SU-DHL-6 (cell line): ENCODE measurements around the gene COMMD2.

Experiments
- H2AFZ ChIP-seq: fragments of 200-600 bp; sonication (generic); 2 replicates; pipeline ENCODE4 v1.6.1; 2014; ENCODE audit warnings: low read depth, mild to moderate bottlenecking, moderate library complexity, mixed read lengths, antibody characterized with exemption, low read length; ENCODE audit not compliant: severe bottlenecking
- H3F3A ChIP-seq: fragments of 200-600 bp; shearing (Covaris generic); 2 replicates; pipeline ENCODE4 v1.6.0; 2016; ENCODE audit warnings: antibody characterized with exemption, mild to moderate bottlenecking; ENCODE audit not compliant: insufficient read depth
- H3K27ac ChIP-seq: fragments of 200-600 bp; sonication (generic); 2 replicates; pipeline ENCODE4 v1.5.1; 2016; ENCODE audit warnings: low read depth, mild to moderate bottlenecking, low read length, moderate library complexity, mixed read lengths
- H3K27me3 ChIP-seq: fragments of 200-600 bp; sonication (generic), shearing (Covaris generic); 2 replicates; pipeline ENCODE4 v1.6.0; 2014; ENCODE audit warnings: mild to moderate bottlenecking, low read length
- H3K36me3 ChIP-seq: fragments of 200-600 bp; sonication (generic); 2 replicates; pipeline ENCODE4 v1.6.1; 2014; ENCODE audit warnings: mild to moderate bottlenecking, low read length, mixed read lengths
- H3K4me2 ChIP-seq: fragments of 300-600, 200-600 bp; shearing (Covaris generic), sonication (generic); 2 replicates; pipeline ENCODE4 v1.6.0; 2014; ENCODE audit warnings: low read length, low read depth, mild to moderate bottlenecking; ENCODE audit not compliant: poor library complexity, severe bottlenecking
- H3K4me3 ChIP-seq: fragments of 200-600 bp; sonication (generic); 2 replicates; pipeline ENCODE4 v1.5.1; 2014; ENCODE audit warnings: antibody characterized with exemption, low read length, mild to moderate bottlenecking, mixed read lengths; ENCODE audit not compliant: insufficient read depth, poor library complexity, severe bottlenecking
- H3K79me2 ChIP-seq: fragments of 200-600 bp; sonication (generic); 2 replicates; pipeline ENCODE4 v1.6.1; 2014; ENCODE audit warnings: mild to moderate bottlenecking, low read length, moderate library complexity; ENCODE audit not compliant: insufficient read depth
- H3K9ac ChIP-seq: fragments of 200-600 bp; sonication (generic); 2 replicates; pipeline ENCODE4 v1.7.0; 2014; ENCODE audit warnings: mild to moderate bottlenecking, low read length
- H3K9me2 ChIP-seq: fragments of 200-600 bp; sonication (generic); replicated peaks from 2 replicates; pipeline ENCODE4 v1.6.1; 2014; ENCODE audit warnings: low read length; ENCODE audit not compliant: insufficient read depth
- H3K9me3 ChIP-seq: fragments of 200-600 bp; sonication (generic); 2 replicates; pipeline ENCODE4 v1.6.1; 2014; ENCODE audit warnings: low read length, mixed read lengths; ENCODE audit not compliant: insufficient read depth
- H4K20me1 ChIP-seq: fragments of 200-600 bp; sonication (generic); 2 replicates; pipeline ENCODE4 v1.6.1; 2014; ENCODE audit warnings: low read depth, mild to moderate bottlenecking, antibody characterized with exemption, low read length, moderate library complexity, mixed read lengths
- EZH2phosphoT487 ChIP-seq: fragments of 200-600 bp; sonication (generic), shearing (Covaris generic); conservative IDR thresholded peaks from 2 replicates; pipeline ENCODE4 v1.6.1; 2018; ENCODE audit warnings: mild to moderate bottlenecking, antibody characterized with exemption, low read length, moderate library complexity, mixed read lengths
- TF ChIP-seq, protein P1 (sequence below): fragments of 200-600 bp; sonication (generic); IDR thresholded peaks from one replicate; pipeline ENCODE4 v1.5.1; 2017; ENCODE audit warnings: antibody characterized with exemption, mild to moderate bottlenecking, low read length, moderate library complexity; ENCODE audit not compliant: insufficient read depth, poor library complexity, severe bottlenecking

Gene COMMD2

GRCh38 chr3:149790698-149791097 is 38.4 kb upstream of the COMMD2 start:
- Histone ChIP-seq H3K36me3 (no peaks in the 10 kb centered on the region), H3K9ac (no peak overlapping the region), H3K4me3 (no peak overlapping the region), H3K27me3 (no peaks in the 10 kb centered on the region), H2AFZ (no peak overlapping the region), H4K20me1 (no peaks in the 10 kb centered on the region), H3K9me2 (no peaks in the 10 kb centered on the region), H3F3A (no peaks in the 10 kb centered on the region), H3K9me3 (no peaks in the 10 kb centered on the region), H3K4me2 (no peak overlapping the region), H3K79me2 (no peaks in the 10 kb centered on the region), H3K27ac (no peak overlapping the region)
- TF ChIP-seq, protein P1, sequence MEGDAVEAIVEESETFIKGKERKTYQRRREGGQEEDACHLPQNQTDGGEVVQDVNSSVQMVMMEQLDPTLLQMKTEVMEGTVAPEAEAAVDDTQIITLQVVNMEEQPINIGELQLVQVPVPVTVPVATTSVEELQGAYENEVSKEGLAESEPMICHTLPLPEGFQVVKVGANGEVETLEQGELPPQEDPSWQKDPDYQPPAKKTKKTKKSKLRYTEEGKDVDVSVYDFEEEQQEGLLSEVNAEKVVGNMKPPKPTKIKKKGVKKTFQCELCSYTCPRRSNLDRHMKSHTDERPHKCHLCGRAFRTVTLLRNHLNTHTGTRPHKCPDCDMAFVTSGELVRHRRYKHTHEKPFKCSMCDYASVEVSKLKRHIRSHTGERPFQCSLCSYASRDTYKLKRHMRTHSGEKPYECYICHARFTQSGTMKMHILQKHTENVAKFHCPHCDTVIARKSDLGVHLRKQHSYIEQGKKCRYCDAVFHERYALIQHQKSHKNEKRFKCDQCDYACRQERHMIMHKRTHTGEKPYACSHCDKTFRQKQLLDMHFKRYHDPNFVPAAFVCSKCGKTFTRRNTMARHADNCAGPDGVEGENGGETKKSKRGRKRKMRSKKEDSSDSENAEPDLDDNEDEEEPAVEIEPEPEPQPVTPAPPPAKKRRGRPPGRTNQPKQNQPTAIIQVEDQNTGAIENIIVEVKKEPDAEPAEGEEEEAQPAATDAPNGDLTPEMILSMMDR, result no peak
- no peak for TF ChIP-seq EZH2phosphoT487

GRCh38 chr3:149790268-149790667 is 38.0 kb upstream of the COMMD2 start:
- Histone ChIP-seq H3K4me2 (no peak overlapping the region), H3F3A (no peaks in the 10 kb centered on the region), H4K20me1 (no peaks in the 10 kb centered on the region), H3K9ac (no peak overlapping the region), H3K79me2 (no peaks in the 10 kb centered on the region), H3K27me3 (no peaks in the 10 kb centered on the region), H3K27ac (no peak overlapping the region), H3K36me3 (no peaks in the 10 kb centered on the region), H3K9me2 (no peaks in the 10 kb centered on the region), H3K4me3 (no peak overlapping the region), H2AFZ (no peak overlapping the region), H3K9me3 (no peaks in the 10 kb centered on the region)
- TF ChIP-seq, protein P1, result no peak
- no peak for TF ChIP-seq EZH2phosphoT487

- Histone ChIP-seq H3K36me3 (no peaks in the 10 kb centered on the region), H3K4me2 (no peak overlapping the region), H3K9me2 (no peaks in the 10 kb centered on the region), H3K27ac (no peak overlapping the region), H3K79me2 (no peaks in the 10 kb centered on the region), H3K9me3 (no peaks in the 10 kb centered on the region), H4K20me1 (no peaks in the 10 kb centered on the region), H3K27me3 (no peaks in the 10 kb centered on the region), H3K4me3 (no peak overlapping the region), H3K9ac (no peak overlapping the region), H2AFZ (no peak overlapping the region), H3F3A (no peaks in the 10 kb centered on the region)
- TF ChIP-seq, protein P1, result no peak
- TF ChIP-seq EZH2phosphoT487, result no peak
These were observed 31.9 kb upstream of the COMMD2 start for GRCh38 chr3:149784064-149784704.
